ENCODE results near the gene NRXN2.

The NRXN2 gene

GRCh38 chr11:64723117-64723906, at the start of gene NRXN2:
Gene NRXN2, minus strand, starts transcription at chr11:64723197. Its CDS starts 9,498 bp downstream, at chr11:64713699.
- peak; percentile 90 for DNase-seq

GRCh38 chr11:64772303-64773018, 49.5 kb upstream of the NRXN2 start:
- DNase-seq, result no peak

GRCh38 chr11:64771861-64772260, 48.9 kb upstream of the NRXN2 start:
- DNase-seq, result no peak

GRCh38 chr11:64770120-64770519, 47.1 kb upstream of the NRXN2 start:
- no peak for DNase-seq

- DNase-seq, result no peak
These were observed 46.3 kb upstream of the NRXN2 start for GRCh38 chr11:64769283-64769682.

- no peak for DNase-seq
These were observed 45.3 kb upstream of the NRXN2 start for GRCh38 chr11:64768300-64768694.

GRCh38 chr11:64767344-64768299, 44.6 kb upstream of the NRXN2 start:
- DNase-seq, result peak; percentile 90

GRCh38 chr11:64766881-64767280, 43.9 kb upstream of the NRXN2 start:
- DNase-seq, result no peak

GRCh38 chr11:64765851-64766665, 43.1 kb upstream of the NRXN2 start:
- DNase-seq, result no peak

- no peak for DNase-seq
These were observed 42.4 kb upstream of the NRXN2 start for GRCh38 chr11:64765291-64765850.

- no peak for DNase-seq
These were observed 41.8 kb upstream of the NRXN2 start for GRCh38 chr11:64764753-64765152.

- peak; percentile 67 for DNase-seq
These were observed 41.1 kb upstream of the NRXN2 start for GRCh38 chr11:64764040-64764611.

- peak; percentile 15 for DNase-seq
These were observed 40.6 kb upstream of the NRXN2 start for GRCh38 chr11:64763526-64764039.

GRCh38 chr11:64762674-64763525, 39.9 kb upstream of the NRXN2 start:
- peak; percentile 53 for DNase-seq

GRCh38 chr11:64762277-64762673, 39.3 kb upstream of the NRXN2 start:
- no peak for DNase-seq

- DNase-seq, result peak; percentile 15
These were observed 37.9 kb upstream of the NRXN2 start for GRCh38 chr11:64760759-64761420.

GRCh38 chr11:64759722-64760719, 37.0 kb upstream of the NRXN2 start, which contains the start of gene PYGM:
Gene PYGM, minus strand, starts transcription at chr11:64759974. Its CDS starts 76 bp downstream, at chr11:64759898.
- no peak for DNase-seq

GRCh38 chr11:64759131-64759721, 36.2 kb upstream of the NRXN2 start:
- no peak for DNase-seq

All from CD4-positive, alpha-beta T cell treated with Interleukin-6 for 4 hours (primary cell).